ENCODE measurements around the gene MANF.
"Not testable (repeated sequence)": the region's sequence is repeated elsewhere in the genome, so short reads cannot be mapped to it uniquely, and the experiment has no call there.

MANF gene

GRCh38 chr3:51355891-51356578 lies 29.1 kb upstream of the MANF start:
- no peak for TF ChIP-seq CTCF (IDR thresholded peaks at IDR 0.05; ENCODE audit: low read depth, low read length)
- H3K4me3 ChIP-seq (replicated peaks in 1 of 2; ENCODE audit: low read depth in 2 of 2, low read length in 2 of 2) = no peak overlapping the region
- no peak for DNase-seq (ENCODE audit: low read depth in 2 of 2)

GRCh38 chr3:51357856-51358255 lies 27.2 kb upstream of the MANF start:
- H3K4me3 ChIP-seq (replicated peaks in 1 of 2; ENCODE audit: low read depth in 2 of 2, low read length in 2 of 2) = no peak overlapping the region
- DNase-seq (ENCODE audit: low read depth in 2 of 2) = no peak
- TF ChIP-seq CTCF (IDR thresholded peaks at IDR 0.05; ENCODE audit: low read depth, low read length) = no peak

- TF ChIP-seq CTCF (IDR thresholded peaks at IDR 0.05; ENCODE audit: low read depth, low read length) = no peak
- no peak overlapping the region for H3K4me3 ChIP-seq (replicated peaks in 1 of 2; ENCODE audit: low read depth in 2 of 2, low read length in 2 of 2)
- DNase-seq (ENCODE audit: low read depth in 2 of 2) = no peak
Measured at GRCh38 chr3:51358981-51359380, 26.1 kb upstream of the MANF start.

GRCh38 chr3:51360806-51361205 lies 24.3 kb upstream of the MANF start:
- DNase-seq (ENCODE audit: low read depth in 2 of 2) = no peak
- no peak for TF ChIP-seq CTCF (IDR thresholded peaks at IDR 0.05; ENCODE audit: low read depth, low read length)
- no peak overlapping the region for H3K4me3 ChIP-seq (replicated peaks in 1 of 2; ENCODE audit: low read depth in 2 of 2, low read length in 2 of 2)

- H3K4me3 ChIP-seq (replicated peaks in 1 of 2; ENCODE audit: low read depth in 2 of 2, low read length in 2 of 2) = no peak overlapping the region
- no peak for TF ChIP-seq CTCF (IDR thresholded peaks at IDR 0.05; ENCODE audit: low read depth, low read length)
- DNase-seq (ENCODE audit: low read depth in 2 of 2) = no peak
Measured at GRCh38 chr3:51361746-51362145, 23.3 kb upstream of the MANF start.

- TF ChIP-seq CTCF (IDR thresholded peaks at IDR 0.05; ENCODE audit: low read depth, low read length) = no peak
- DNase-seq (ENCODE audit: low read depth in 2 of 2) = no peak
- H3K4me3 ChIP-seq (replicated peaks in 1 of 2; ENCODE audit: low read depth in 2 of 2, low read length in 2 of 2) = no peak overlapping the region
Measured at GRCh38 chr3:51362476-51362875, 22.6 kb upstream of the MANF start.

GRCh38 chr3:51368276-51368675 lies 16.8 kb upstream of the MANF start:
- H3K4me3 ChIP-seq (replicated peaks in 1 of 2; ENCODE audit: low read depth in 2 of 2, low read length in 2 of 2); DNase-seq (ENCODE audit: low read depth in 2 of 2): not testable (repeated sequence)
